ENCODE data around the gene PLAAT4. TPM values are rescaled to one million over a fixed set of nuclear protein-coding genes. Genes with fewer than 3 reads are reported as not detected.

PLAAT4 gene
- total RNA-seq = 24.3 and 24.6 TPM in 2 replicates

GRCh38 chr11:63536669-63537292 is at the start of gene PLAAT4:
Gene PLAAT4, plus strand, starts transcription at chr11:63536808. Its CDS starts 61 bp downstream, at chr11:63536869.

GRCh38 chr11:63490551-63491239 is 45.9 kb upstream of the PLAAT4 start, which contains the start of gene PLAAT5:
Gene PLAAT5, minus strand, starts transcription at chr11:63491167. Its CDS starts 133 bp downstream, at chr11:63491034.

GRCh38 chr11:63505857-63506528 is 30.6 kb upstream of the PLAAT4 start, which contains the start of gene LGALS12:
Gene LGALS12, plus strand, starts transcription at chr11:63506084. Its CDS starts 375 bp downstream, at chr11:63506459.

GRCh38 chr11:63563201-63564055 is 26.8 kb downstream of the PLAAT4 start, which contains the start of gene PLAAT2:
Gene PLAAT2, minus strand, starts transcription at chr11:63563379. Its CDS starts 55 bp downstream, at chr11:63563324.

Other genes starting within 250 kb of the PLAAT4 start
- not detected in 2 replicates for gene SLC22A9, start 167.0 kb upstream of the PLAAT4 start, total RNA-seq
- not detected in 2 replicates for gene PLAAT5, start 45.6 kb upstream of the PLAAT4 start, total RNA-seq
- gene LGALS12, start 30.7 kb upstream of the PLAAT4 start, total RNA-seq = not detected in 2 replicates
- gene PLAAT2, start 26.6 kb downstream of the PLAAT4 start, total RNA-seq = not detected in 2 replicates
- gene PLAAT3, start 77.6 kb downstream of the PLAAT4 start, total RNA-seq = 14.4 and 28.1 TPM in 2 replicates
- 202 and 222 TPM in 2 replicates for gene ATL3, start 134.6 kb downstream of the PLAAT4 start, total RNA-seq
- 47.3 and 65.6 TPM in 2 replicates for gene RTN3, start 144.7 kb downstream of the PLAAT4 start, total RNA-seq
- 12.4 and 14.0 TPM in 2 replicates for gene ZFTA, start 232.0 kb downstream of the PLAAT4 start, total RNA-seq

All from aortic smooth muscle cell (primary cell).